WI38 (cell line): ENCODE data around the gene FIP1L1.
"Not testable (repeated sequence)": the region's sequence is repeated elsewhere in the genome, so short reads cannot be mapped to it uniquely, and the experiment has no call there.

Experiments
- H3K4me3 ChIP-seq: 2 replicates; pipeline ENCODE4 v1.5.1; 2011; ENCODE audit warnings: low read depth, mild to moderate bottlenecking, control low read depth, low read length
- TF ChIP-seq, protein P1 (sequence below): IDR thresholded peaks from 2 replicates; pipeline ENCODE4 v1.5.1; 2012; ENCODE audit warnings: low read depth, mild to moderate bottlenecking, control low read depth, low read length

Gene FIP1L1

DNA sequence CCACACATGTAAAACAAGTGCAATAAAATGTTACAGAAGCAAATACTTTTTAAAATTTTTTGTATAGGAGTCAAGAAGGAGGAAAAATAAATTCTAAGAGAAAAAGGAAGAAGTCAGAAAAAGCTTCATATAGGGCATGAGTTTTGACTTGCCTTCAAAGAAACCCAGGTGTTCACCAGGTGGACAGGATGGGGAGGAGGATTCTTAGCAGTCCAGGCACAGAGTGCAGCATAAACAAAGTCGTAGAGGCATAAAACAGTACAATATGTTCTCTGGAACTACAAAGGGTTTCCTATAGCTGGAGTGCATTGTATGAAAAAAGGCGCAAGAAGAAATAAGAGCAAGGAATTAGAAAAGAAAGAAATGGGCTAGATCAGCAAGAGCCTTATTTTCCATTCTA lies 9.7 kb upstream of the FIP1L1 start:
- H3K4me3 ChIP-seq, result no peak overlapping the region
- TF ChIP-seq, protein P1, sequence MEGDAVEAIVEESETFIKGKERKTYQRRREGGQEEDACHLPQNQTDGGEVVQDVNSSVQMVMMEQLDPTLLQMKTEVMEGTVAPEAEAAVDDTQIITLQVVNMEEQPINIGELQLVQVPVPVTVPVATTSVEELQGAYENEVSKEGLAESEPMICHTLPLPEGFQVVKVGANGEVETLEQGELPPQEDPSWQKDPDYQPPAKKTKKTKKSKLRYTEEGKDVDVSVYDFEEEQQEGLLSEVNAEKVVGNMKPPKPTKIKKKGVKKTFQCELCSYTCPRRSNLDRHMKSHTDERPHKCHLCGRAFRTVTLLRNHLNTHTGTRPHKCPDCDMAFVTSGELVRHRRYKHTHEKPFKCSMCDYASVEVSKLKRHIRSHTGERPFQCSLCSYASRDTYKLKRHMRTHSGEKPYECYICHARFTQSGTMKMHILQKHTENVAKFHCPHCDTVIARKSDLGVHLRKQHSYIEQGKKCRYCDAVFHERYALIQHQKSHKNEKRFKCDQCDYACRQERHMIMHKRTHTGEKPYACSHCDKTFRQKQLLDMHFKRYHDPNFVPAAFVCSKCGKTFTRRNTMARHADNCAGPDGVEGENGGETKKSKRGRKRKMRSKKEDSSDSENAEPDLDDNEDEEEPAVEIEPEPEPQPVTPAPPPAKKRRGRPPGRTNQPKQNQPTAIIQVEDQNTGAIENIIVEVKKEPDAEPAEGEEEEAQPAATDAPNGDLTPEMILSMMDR, result no peak

DNA sequence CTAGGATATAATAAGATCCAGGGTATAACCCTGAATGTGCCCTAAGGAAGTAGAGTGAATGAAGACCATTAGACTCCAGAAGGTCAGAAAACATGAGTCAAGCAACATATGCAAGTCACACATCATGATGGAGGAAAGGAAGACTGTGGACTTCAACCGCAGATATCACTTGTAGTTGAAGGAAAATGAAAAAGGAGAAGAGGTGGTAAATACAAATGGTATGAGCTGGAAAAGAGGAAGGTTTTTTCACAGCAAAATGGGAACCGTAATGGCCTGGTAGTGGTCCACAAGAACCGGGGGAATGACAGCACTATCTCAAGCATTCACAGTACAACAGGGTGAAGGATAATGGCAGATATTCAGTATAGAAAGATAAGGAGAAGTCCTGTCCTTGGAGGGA lies 6.4 kb upstream of the FIP1L1 start:
- TF ChIP-seq, protein P1, result no peak
- H3K4me3 ChIP-seq, result no peak overlapping the region

DNA sequence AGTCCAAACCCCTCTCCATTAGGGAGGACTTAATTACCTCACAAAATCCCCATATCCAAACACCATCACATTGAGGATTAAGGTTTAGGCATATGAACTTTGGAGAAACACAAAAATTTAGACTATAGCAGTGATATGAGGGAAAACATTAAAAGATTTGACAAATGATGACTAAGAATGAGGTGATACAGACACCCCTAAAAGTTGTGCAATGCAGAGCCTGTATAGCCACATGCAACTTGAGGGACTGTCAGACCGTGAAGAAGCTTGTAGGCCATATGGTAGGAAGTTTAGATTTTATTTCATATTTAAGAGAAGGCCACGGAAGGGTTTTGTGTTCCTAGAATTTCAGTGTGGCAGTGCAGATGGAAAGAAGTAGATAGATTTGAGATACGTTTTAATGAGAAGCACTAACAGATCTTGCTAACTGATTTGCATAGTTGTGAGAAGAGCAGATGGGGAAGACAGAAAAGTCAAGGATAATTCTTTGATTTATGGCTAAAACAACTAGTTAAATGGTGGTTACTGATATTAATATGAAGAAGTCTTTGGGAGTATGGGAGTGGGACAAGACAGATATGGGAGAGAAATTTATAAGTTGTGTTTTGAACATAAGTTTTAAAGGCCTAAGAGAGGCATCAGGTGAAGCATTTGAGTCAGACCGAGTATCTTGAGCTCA lies 5.5 kb upstream of the FIP1L1 start:
- TF ChIP-seq, protein P1, result no peak
- H3K4me3 ChIP-seq, result no peak overlapping the region

DNA sequence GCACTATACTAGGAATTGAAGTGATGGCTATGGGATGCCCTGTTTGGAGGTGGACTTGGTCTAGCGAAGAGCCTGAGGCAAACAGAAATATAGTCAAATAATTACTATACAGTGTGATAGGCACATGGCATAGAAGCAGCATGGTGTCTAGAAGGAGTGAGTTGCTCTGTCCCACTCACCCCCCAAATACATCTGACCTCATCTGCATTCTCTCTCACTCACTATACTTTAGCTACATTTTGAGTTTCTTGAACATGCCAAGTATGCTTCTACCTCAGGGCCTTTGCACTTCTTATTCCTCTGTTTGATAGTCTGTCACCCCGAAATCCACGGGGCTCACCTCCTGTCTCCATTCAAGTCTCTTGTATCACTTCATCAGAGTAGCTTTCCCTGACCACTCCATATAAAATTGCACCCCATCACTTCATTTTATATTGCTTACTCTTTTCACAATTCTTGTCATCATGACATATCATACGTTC lies 2.6 kb upstream of the FIP1L1 start:
- TF ChIP-seq, protein P1, result no peak
- H3K4me3 ChIP-seq, result no peak overlapping the region

DNA sequence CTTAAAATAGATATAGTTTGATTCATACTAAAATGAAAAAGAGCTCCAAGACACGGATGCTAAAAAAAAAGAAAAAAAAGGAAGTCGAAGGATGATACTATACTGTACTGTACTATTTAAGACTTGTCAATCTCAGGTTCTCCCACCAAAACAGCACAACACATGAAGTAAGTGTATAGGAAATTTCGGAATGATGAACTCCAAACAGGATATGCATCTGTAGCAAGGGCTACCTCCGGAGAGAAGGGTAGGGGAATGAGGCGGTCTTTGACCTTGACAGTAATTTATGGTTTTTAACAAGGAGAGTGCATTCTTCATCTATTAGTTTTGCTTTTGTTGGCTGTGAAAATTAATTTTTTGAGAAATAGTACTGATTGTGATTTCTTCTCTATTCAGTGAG lies 541 bp upstream of the FIP1L1 start:
- TF ChIP-seq, protein P1, result no peak
- peak overlapping the region; percentile 87 for H3K4me3 ChIP-seq

DNA sequence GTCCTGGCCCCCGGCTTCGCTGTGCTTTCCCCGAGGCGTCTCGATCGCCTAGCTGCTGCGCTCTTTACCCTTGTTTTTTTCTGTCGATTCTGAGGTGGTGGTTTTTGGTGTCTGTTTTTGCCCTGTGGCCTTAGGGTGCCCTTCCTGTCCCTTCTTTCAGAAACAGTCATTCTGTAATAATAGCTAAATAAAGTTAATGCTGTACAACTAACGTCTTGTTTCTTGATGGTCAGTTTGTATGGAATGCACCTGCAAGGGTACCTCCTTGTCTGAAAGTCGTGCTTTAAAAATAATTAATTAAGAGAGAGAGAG lies 686 bp downstream of the FIP1L1 start:
- peak overlapping the region; percentile 87 for H3K4me3 ChIP-seq
- TF ChIP-seq, protein P1, result no peak

DNA sequence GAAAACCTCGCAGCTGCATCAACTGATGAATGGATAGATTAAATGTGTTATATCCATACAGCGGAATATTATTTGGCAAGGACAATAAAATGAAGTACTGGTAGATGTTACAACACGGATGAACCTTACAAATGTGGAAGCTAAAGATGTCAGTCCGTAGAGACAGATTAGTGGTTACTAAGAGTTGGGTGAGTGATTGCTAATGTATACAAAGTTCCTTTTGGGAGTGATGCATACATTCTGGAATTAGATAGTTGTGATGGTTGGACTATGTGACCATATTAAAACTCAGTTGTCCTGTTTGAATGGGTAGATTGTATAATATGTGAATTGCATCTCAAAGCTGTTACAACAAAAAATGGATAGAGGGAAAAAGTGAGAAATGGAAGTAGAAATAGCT lies 2.8 kb downstream of the FIP1L1 start:
- no peak overlapping the region for H3K4me3 ChIP-seq
- TF ChIP-seq, protein P1, result no peak

DNA sequence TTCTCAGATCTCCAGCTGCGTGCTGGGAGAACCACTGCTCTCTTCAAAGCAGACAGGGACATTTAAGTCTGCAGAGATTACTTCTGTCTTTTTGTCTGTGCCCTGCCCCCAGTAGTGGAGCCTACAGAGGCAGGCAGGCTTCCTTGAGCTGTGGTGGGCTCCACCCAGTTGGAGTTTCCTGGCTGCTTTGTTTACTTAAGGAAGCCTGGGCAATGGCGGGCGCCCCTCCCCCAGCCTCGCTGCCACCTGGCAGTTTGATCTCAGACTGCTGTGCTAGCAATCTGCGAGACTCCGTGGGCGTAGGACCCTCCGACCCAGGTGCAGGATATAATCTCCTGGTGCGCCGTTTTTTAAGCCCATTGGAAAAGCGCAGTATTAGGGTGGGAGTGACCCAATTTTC lies 32.0 kb downstream of the FIP1L1 start:
- H3K4me3 ChIP-seq, result not testable (repeated sequence)
